SK-N-SH treated with all-trans-retinoic acid at 6 μM for 48 hours (cell line): ENCODE data around the gene CD28.
A peak's percentile ranks its signal among the peaks of the same experiment; 100 is the strongest.

Experiments
- ATAC-seq: fragments of 200-7000 bp; cut with Tn5 transposase; 3 replicates; pipeline ENCODE4 v1.9.1; 2020; ENCODE audit warnings: mild to moderate bottlenecking, moderate library complexity
- ARNTL ChIP-seq: fragments of 450-650 bp; formaldehyde crosslinking; IDR thresholded peaks from 2 replicates; pipeline ENCODE4 v1.5.0; 2020; ENCODE audit warnings: low read depth, mild to moderate bottlenecking, moderate library complexity, borderline replicate concordance
- BACH2 ChIP-seq: fragments of 250-450 bp; sonication (Bioruptor Pico); IDR thresholded peaks from 2 replicates; pipeline ENCODE4 v1.9.0; 2021; ENCODE audit warnings: mild to moderate bottlenecking, borderline replicate concordance
- CSRNP3 ChIP-seq: fragments of 250-450 bp; sonication (Bioruptor Pico); IDR thresholded peaks from 2 replicates; pipeline ENCODE4 v1.5.1; 2021; ENCODE audit warnings: mild to moderate bottlenecking, moderate library complexity
- ESRRG ChIP-seq: fragments of 250-450 bp; sonication (Bioruptor Pico); IDR thresholded peaks from 2 replicates; pipeline ENCODE4 v1.6.1; 2021; ENCODE audit warnings: mild to moderate bottlenecking
- GLIS3 ChIP-seq: fragments of 250-450 bp; sonication (Bioruptor Pico); IDR thresholded peaks from 2 replicates; pipeline ENCODE4 v1.5.0; 2020; ENCODE audit warnings: mild to moderate bottlenecking, moderate library complexity
- ISL1 ChIP-seq: fragments of 250-450 bp; sonication (Bioruptor Pico); IDR thresholded peaks from 2 replicates; pipeline ENCODE4 v2.1.2; 2022; ENCODE audit warnings: mild to moderate bottlenecking, moderate library complexity
- OSR1 ChIP-seq: fragments of 250-450 bp; sonication (Bioruptor Pico); IDR thresholded peaks from 2 replicates; pipeline ENCODE4 v1.8.0; 2022; ENCODE audit warnings: moderate library complexity, mild to moderate bottlenecking, inconsistent platforms
- PATZ1 ChIP-seq: fragments of 250-450 bp; sonication (Bioruptor Pico); IDR thresholded peaks from 2 replicates; pipeline ENCODE4 v1.8.0; 2020; ENCODE audit warnings: mild to moderate bottlenecking, moderate library complexity, borderline replicate concordance
- POU6F1 ChIP-seq: fragments of 250-450 bp; sonication (Bioruptor Pico); IDR thresholded peaks from 2 replicates; pipeline ENCODE4 v1.8.0; 2021; ENCODE audit warnings: low read depth, mild to moderate bottlenecking, moderate library complexity, borderline replicate concordance
- PPARA ChIP-seq: fragments of 250-450 bp; sonication (Bioruptor Pico); IDR thresholded peaks from 2 replicates; pipeline ENCODE4 v1.5.0; 2020; ENCODE audit warnings: mild to moderate bottlenecking, borderline replicate concordance
- RARB ChIP-seq: fragments of 250-450 bp; sonication (Bioruptor Pico); IDR thresholded peaks from 2 replicates; pipeline ENCODE4 v1.8.0; 2021; ENCODE audit warnings: mild to moderate bottlenecking, moderate library complexity
- SNAI2 ChIP-seq: fragments of 250-450 bp; sonication (Bioruptor Pico); IDR thresholded peaks from 2 replicates; pipeline ENCODE4 v1.5.0; 2020; ENCODE audit warnings: mild to moderate bottlenecking, moderate library complexity
- TCF4 ChIP-seq: fragments of 250-450 bp; sonication (Bioruptor Pico); IDR thresholded peaks from 2 replicates; pipeline ENCODE4 v1.8.0; 2021; ENCODE audit warnings: mild to moderate bottlenecking, moderate library complexity, borderline replicate concordance
- TOX ChIP-seq: fragments of 250-450 bp; sonication (Bioruptor Pico); IDR thresholded peaks from 2 replicates; pipeline ENCODE4 v1.8.0; 2021; ENCODE audit warnings: mild to moderate bottlenecking, moderate library complexity, borderline replicate concordance
- ZC3H10 ChIP-seq: fragments of 250-450 bp; sonication (Bioruptor Pico); IDR thresholded peaks from 2 replicates; pipeline ENCODE4 v1.5.1; 2021; ENCODE audit warnings: mild to moderate bottlenecking, moderate library complexity
- ZFP3 ChIP-seq: fragments of 250-450 bp; sonication (Bioruptor Pico); IDR thresholded peaks from 2 replicates; pipeline ENCODE4 v1.5.0; 2020; ENCODE audit warnings: mild to moderate bottlenecking, moderate library complexity
- ZFP30 ChIP-seq: fragments of 450-650 bp; formaldehyde crosslinking; IDR thresholded peaks from 2 replicates; pipeline ENCODE4 v1.5.0; 2022; ENCODE audit warnings: mild to moderate bottlenecking, moderate library complexity
- ZNF70 ChIP-seq: fragments of 450-650 bp; formaldehyde crosslinking; IDR thresholded peaks from 2 replicates; pipeline ENCODE4 v1.5.0; 2020; ENCODE audit warnings: mild to moderate bottlenecking, moderate library complexity
- ZNF8 ChIP-seq: fragments of 450-650 bp; formaldehyde crosslinking; IDR thresholded peaks from 2 replicates; pipeline ENCODE4 v1.5.0; 2020; ENCODE audit warnings: mild to moderate bottlenecking, moderate library complexity
- TF ChIP-seq, protein P1 (sequence below): fragments of 250-450 bp; sonication (Bioruptor Pico); IDR thresholded peaks from 2 replicates; pipeline ENCODE4 v1.5.1; 2020; ENCODE audit warnings: low read depth, mild to moderate bottlenecking, moderate library complexity

CD28 gene

GRCh38 chr2:203763938-203764664 lies 57.7 kb downstream of the CD28 start:
- no peak for ATAC-seq
- TF ChIP-seq TOX (CRISPR knock-in tag) (no peak), ZNF70 (CRISPR knock-in tag) (no peak), SNAI2 (CRISPR knock-in tag) (no peak), ISL1 (CRISPR knock-in tag) (no peak), ZFP3 (CRISPR knock-in tag) (no peak), ARNTL (CRISPR knock-in tag) (no peak), OSR1 (CRISPR knock-in tag) (no peak), PATZ1 (CRISPR knock-in tag) (no peak), TCF4 (CRISPR knock-in tag) (no peak), ZFP30 (CRISPR knock-in tag) (no peak), GLIS3 (CRISPR knock-in tag) (no peak), POU6F1 (CRISPR knock-in tag) (no peak), ESRRG (CRISPR knock-in tag) (no peak), BACH2 (no peak), PPARA (CRISPR knock-in tag) (no peak)
- TF ChIP-seq, protein P1, sequence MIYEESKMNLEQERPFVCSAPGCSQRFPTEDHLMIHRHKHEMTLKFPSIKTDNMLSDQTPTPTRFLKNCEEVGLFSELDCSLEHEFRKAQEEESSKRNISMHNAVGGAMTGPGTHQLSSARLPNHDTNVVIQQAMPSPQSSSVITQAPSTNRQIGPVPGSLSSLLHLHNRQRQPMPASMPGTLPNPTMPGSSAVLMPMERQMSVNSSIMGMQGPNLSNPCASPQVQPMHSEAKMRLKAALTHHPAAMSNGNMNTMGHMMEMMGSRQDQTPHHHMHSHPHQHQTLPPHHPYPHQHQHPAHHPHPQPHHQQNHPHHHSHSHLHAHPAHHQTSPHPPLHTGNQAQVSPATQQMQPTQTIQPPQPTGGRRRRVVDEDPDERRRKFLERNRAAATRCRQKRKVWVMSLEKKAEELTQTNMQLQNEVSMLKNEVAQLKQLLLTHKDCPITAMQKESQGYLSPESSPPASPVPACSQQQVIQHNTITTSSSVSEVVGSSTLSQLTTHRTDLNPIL, result no peak
- TF ChIP-seq, all 23 proteins: peak for 0

DNA sequence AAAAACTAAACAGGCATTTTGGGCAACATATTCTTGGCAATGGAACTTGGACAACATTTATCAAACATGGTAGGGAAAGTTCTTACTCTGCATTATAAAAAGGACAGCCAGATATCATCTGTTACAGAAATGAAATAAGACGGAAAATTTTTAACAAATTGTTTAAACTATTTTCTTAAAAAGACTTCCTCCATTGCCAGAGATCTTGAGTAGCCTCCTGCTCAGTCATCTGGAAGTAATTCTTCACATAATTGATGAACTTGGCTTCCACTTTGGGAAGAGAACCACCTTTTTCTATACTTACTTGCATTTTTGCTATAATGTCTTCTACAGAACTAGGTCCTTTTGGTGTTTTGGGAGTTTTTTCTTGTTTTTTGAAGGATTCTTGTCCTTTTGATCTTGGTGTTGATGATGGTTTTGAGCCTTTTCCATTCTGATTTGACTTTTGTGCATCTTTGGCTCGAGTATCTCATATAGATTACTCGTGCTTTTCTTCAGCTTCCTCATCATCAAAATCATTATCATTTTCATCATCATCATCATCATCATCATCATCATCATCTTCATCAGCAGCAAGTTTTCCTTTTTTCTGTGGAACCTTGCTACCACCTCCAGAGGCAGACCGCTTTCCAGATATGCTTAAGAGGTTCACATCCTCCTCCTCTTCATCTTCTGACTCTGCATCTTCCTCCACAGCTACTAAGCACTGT lies 66.2 kb downstream of the CD28 start:
- no peak for TF ChIP-seq ZFP30 (CRISPR knock-in tag)
- no peak for TF ChIP-seq ZNF70 (CRISPR knock-in tag)
- no peak for TF ChIP-seq ZC3H10 (CRISPR knock-in tag)
- no peak for TF ChIP-seq TOX (CRISPR knock-in tag)
- no peak for TF ChIP-seq RARB (CRISPR knock-in tag)
- TF ChIP-seq GLIS3 (CRISPR knock-in tag), result no peak
- TF ChIP-seq CSRNP3 (CRISPR knock-in tag), result no peak
- no peak for TF ChIP-seq ARNTL (CRISPR knock-in tag)
- TF ChIP-seq POU6F1 (CRISPR knock-in tag), result no peak
- no peak for TF ChIP-seq ISL1 (CRISPR knock-in tag)
- no peak for TF ChIP-seq PPARA (CRISPR knock-in tag)
- no peak for ATAC-seq

GRCh38 chr2:203774760-203775159 lies 68.3 kb downstream of the CD28 start:
- ATAC-seq, result peak; percentile 25; the same call in 1 of the 3 replicates
- TF ChIP-seq POU6F1 (CRISPR knock-in tag), result no peak
- TF ChIP-seq TOX (CRISPR knock-in tag), result no peak
- no peak for TF ChIP-seq ZNF8 (CRISPR knock-in tag)
- no peak for TF ChIP-seq ZFP3 (CRISPR knock-in tag)
